A549 (cell line): ENCODE data around the gene SLC25A28. TPM values are rescaled to one million over a fixed set of nuclear protein-coding genes. Genes with fewer than 3 reads are reported as not detected.

Source experiments
- ATAC-seq, 2 experiments: fragments of 200-7000 bp in 1 of 2; fragments of >200 bp in 1 of 2; cut with Nextera tagmentation in 1 of 2; cut with Tn5 transposase in 1 of 2; 3 replicates each; pipeline versions ENCODE4 v1.8.0 to v1.9.1; 2018 to 2020; ENCODE audit warnings: mild to moderate bottlenecking in 1 of 2, moderate library complexity in 1 of 2
- CTCF ChIA-PET: fragments of 300-600 bp; sonication (Branson Sonifier 250); formaldehyde crosslinking; extraction: SDS; loops from one replicate; lab custom pipeline; 2021; ENCODE audit warnings: antibody characterized with exemption, inconsistent platforms; lab: Yijun Ruan, JAX
- POLR2A ChIA-PET: fragments of 350-600 bp; formaldehyde crosslinking; extraction: SDS; loops from one replicate; lab custom pipeline; 2021; ENCODE audit warnings: antibody characterized with exemption, inconsistent platforms; lab: Yijun Ruan, JAX
- DNase-seq, 2 experiments: peaks; one replicate each; pipeline versions ENCODE4 v3.0.0 to v3.0.0-alpha.2; 2011 to 2016; ENCODE audit warnings: low read depth in 1 of 2, low spot score in 1 of 2
- FAIRE-seq: peaks from 2 replicates; lab custom pipeline; 2011; peaks lifted over from hg19 to GRCh38; lab: Jason Lieb, UNC
- H3K27ac ChIP-seq, 2 experiments: fragments of >200 bp; sonication (Bioruptor Twin); formaldehyde crosslinking; 3 replicates each; pipeline ENCODE4 v1.5.1; 2016 to 2017
- H3K4me1 ChIP-seq: fragments of >200 bp; sonication (Bioruptor Twin); formaldehyde crosslinking; 3 replicates; pipeline ENCODE4 v1.6.1; 2016
- H3K4me2 ChIP-seq: fragments of >200 bp; sonication (Bioruptor Twin); formaldehyde crosslinking; 3 replicates; pipeline ENCODE4 v1.6.1; 2016
- H3K4me3 ChIP-seq: fragments of >200 bp; sonication (Bioruptor Twin); formaldehyde crosslinking; 3 replicates; pipeline ENCODE4 v1.5.1; 2016
- H3K9me3 ChIP-seq: fragments of >200 bp; sonication (Bioruptor Twin); formaldehyde crosslinking; 3 replicates; pipeline ENCODE4 v1.6.1; 2016
- CBX2 ChIP-seq: fragments of 200-600 bp; sonication (generic); IDR thresholded peaks from 2 replicates; pipeline ENCODE4 v1.6.1; 2016; ENCODE audit warnings: low read depth, mild to moderate bottlenecking, borderline replicate concordance
- CBX8 ChIP-seq: fragments of 200-600 bp; sonication (generic); IDR thresholded peaks from 2 replicates; pipeline ENCODE4 v1.6.1; 2016
- CHD4 ChIP-seq: fragments of 200-600 bp; sonication (generic); IDR thresholded peaks from 2 replicates; pipeline ENCODE4 v1.6.1; 2016; ENCODE audit warnings: antibody characterized with exemption, mild to moderate bottlenecking, borderline replicate concordance
- ESRRA ChIP-seq: fragments of 150-350 bp; IDR thresholded peaks from 2 replicates; pipeline ENCODE4 v1.6.1; 2014; ENCODE audit warnings: mild to moderate bottlenecking, low read length, borderline replicate concordance
- FOXS1 ChIP-seq: fragments of 250-450 bp; sonication (Bioruptor Pico); IDR thresholded peaks from 2 replicates; pipeline ENCODE4 v1.5.0; 2020; ENCODE audit warnings: mild to moderate bottlenecking, moderate library complexity
- GATA3 ChIP-seq: IDR thresholded peaks from 2 replicates; pipeline ENCODE4 v1.6.1; 2012; ENCODE audit warnings: borderline replicate concordance
- HOXB5 ChIP-seq: fragments of 250-450 bp; sonication (Bioruptor Pico); IDR thresholded peaks from 2 replicates; pipeline ENCODE4 v1.5.0; 2020; ENCODE audit warnings: mild to moderate bottlenecking, moderate library complexity
- NFE2L2 ChIP-seq: fragments of 150-350 bp; conservative IDR thresholded peaks from 2 replicates; pipeline ENCODE4 v1.6.1; 2014; ENCODE audit warnings: low read length
- TP53 ChIP-seq: fragments of 250-450 bp; sonication (Bioruptor Pico); IDR thresholded peaks from 2 replicates; pipeline ENCODE4 v1.5.0; 2021; ENCODE audit warnings: mild to moderate bottlenecking, moderate library complexity
- ZNF302 ChIP-seq: fragments of 250-450 bp; sonication (Bioruptor Pico); IDR thresholded peaks from 2 replicates; pipeline ENCODE4 v1.9.0; 2021; ENCODE audit warnings: inconsistent platforms, mild to moderate bottlenecking, moderate library complexity
- WGBS: methylation state at CpG from one replicate; pipeline ENCODE4 v1.1.6; 2017; ENCODE audit errors: missing lambda C conversion rate; 5-methylcytosine and 5-hydroxymethylcytosine counted together
- polyA plus RNA-seq, 4 experiments: library from polyadenylated mRNA; depleted of rRNA in 3 of 4; stranded (reverse); fragments of >200 nt; fragmentation: RNase III in 1 of 4; extraction: RNeasy Plus Mini Kit Qiagen cat#74134 plus additional on column Dnase treatment in 1 of 4; gene quantifications; 2 replicates in 3 of 4; 3 replicates in 1 of 4; pipeline ENCODE4 v1.2.3, GENCODE V29; 2011 to 2017
- TF ChIP-seq, protein P1 (sequence below): fragments of 250-450 bp; sonication (Bioruptor Pico); IDR thresholded peaks from 2 replicates; pipeline ENCODE4 v1.5.0; 2021; ENCODE audit warnings: mild to moderate bottlenecking, moderate library complexity, borderline replicate concordance
- TF ChIP-seq, protein P2 (sequence below): fragments of 450-650 bp; IDR thresholded peaks from 2 replicates; pipeline ENCODE4 v1.6.1; 2014; ENCODE audit warnings: antibody characterized with exemption
- TF ChIP-seq, protein P3 (sequence below): IDR thresholded peaks from 2 replicates; pipeline ENCODE4 v1.6.1; 2012; ENCODE audit warnings: low read depth, borderline replicate concordance
- TF ChIP-seq, protein P4 (sequence below): fragments of >200 bp; sonication (Bioruptor Twin); formaldehyde crosslinking; IDR thresholded peaks from 2 replicates; pipeline ENCODE4 v1.6.1; 2016
- TF ChIP-seq, protein P5 (sequence below): fragments of 150-350 bp; IDR thresholded peaks from 2 replicates; pipeline ENCODE4 v1.6.1; 2014; ENCODE audit warnings: low read depth, mild to moderate bottlenecking, low read length
- TF ChIP-seq, protein P6 (sequence below): fragments of 200-600 bp; sonication (generic); IDR thresholded peaks from 2 replicates; pipeline ENCODE4 v1.6.1; 2016; ENCODE audit warnings: antibody characterized with exemption, mild to moderate bottlenecking, moderate library complexity
- TF ChIP-seq, protein P7 (sequence below): IDR thresholded peaks from 2 replicates; pipeline ENCODE4 v1.6.1; 2012
- TF ChIP-seq, protein P8 (sequence below): fragments of >200 bp; sonication (Bioruptor Twin); formaldehyde crosslinking; IDR thresholded peaks from 3 replicates; pipeline ENCODE4 v1.5.1; 2016
- TF ChIP-seq, protein P9 (sequence below): fragments of >200 bp; sonication (Bioruptor Twin); formaldehyde crosslinking; IDR thresholded peaks from 3 replicates; pipeline ENCODE4 v1.6.1; 2016

Gene SLC25A28
- polyA plus RNA-seq, 2 of the 4 experiments (the other 2 are of a cell fraction): 21.4 to 24.1 TPM

DNA sequence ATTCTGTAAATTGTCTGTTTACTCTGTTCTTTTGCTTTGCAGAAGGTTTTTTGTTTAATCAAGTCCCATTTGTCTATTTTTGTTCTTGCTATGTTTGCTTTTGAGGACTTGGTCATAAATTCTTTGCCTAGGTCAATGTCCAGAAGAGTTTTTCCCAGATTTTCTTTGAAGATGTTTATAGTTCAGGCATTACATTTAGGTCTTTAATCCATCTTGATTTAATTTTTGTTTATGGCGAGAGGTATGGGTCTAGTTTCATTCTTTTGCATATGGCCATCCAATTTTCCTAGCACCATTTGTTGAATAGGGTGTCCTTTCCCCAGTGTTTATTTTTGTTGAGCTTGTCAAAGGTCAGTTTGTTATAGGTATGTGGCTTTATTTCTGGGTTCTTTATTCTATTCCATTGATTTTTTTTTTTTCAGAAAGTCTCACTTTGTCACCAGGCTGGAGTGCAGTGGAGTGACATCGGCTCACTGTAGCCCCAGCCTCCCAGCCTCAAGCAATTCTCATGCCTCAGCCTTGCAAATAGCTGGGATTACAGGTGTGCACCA is 27.4 kb upstream of the SLC25A28 start:
- ATAC-seq (no peak), FAIRE-seq (no peak), DNase-seq (no peak)
- no peak overlapping the region for H3K4me2 ChIP-seq
- H3K9me3 ChIP-seq: 0 out of 3 replicates have a peak, but pooled peaks cover 9% of the 10 kb centered on the region
- no peak overlapping the region for H3K27ac ChIP-seq
- no peaks in the 10 kb centered on the region for H3K4me1 ChIP-seq
- TF ChIP-seq CBX8: no peak
- TF ChIP-seq, protein P1, sequence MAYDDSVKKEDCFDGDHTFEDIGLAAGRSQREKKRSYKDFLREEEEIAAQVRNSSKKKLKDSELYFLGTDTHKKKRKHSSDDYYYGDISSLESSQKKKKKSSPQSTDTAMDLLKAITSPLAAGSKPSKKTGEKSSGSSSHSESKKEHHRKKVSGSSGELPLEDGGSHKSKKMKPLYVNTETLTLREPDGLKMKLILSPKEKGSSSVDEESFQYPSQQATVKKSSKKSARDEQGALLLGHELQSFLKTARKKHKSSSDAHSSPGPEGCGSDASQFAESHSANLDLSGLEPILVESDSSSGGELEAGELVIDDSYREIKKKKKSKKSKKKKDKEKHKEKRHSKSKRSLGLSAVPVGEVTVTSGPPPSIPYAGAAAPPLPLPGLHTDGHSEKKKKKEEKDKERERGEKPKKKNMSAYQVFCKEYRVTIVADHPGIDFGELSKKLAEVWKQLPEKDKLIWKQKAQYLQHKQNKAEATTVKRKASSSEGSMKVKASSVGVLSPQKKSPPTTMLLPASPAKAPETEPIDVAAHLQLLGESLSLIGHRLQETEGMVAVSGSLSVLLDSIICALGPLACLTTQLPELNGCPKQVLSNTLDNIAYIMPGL (CRISPR knock-in tag): no peak
- TF ChIP-seq ZNF302 (CRISPR knock-in tag): no peak
- TF ChIP-seq, protein P2, sequence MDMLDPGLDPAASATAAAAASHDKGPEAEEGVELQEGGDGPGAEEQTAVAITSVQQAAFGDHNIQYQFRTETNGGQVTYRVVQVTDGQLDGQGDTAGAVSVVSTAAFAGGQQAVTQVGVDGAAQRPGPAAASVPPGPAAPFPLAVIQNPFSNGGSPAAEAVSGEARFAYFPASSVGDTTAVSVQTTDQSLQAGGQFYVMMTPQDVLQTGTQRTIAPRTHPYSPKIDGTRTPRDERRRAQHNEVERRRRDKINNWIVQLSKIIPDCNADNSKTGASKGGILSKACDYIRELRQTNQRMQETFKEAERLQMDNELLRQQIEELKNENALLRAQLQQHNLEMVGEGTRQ: no peak
- TF ChIP-seq, protein P3, sequence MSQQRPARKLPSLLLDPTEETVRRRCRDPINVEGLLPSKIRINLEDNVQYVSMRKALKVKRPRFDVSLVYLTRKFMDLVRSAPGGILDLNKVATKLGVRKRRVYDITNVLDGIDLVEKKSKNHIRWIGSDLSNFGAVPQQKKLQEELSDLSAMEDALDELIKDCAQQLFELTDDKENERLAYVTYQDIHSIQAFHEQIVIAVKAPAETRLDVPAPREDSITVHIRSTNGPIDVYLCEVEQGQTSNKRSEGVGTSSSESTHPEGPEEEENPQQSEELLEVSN: no peak
- TF ChIP-seq GATA3: no peak
- TF ChIP-seq, protein P4, sequence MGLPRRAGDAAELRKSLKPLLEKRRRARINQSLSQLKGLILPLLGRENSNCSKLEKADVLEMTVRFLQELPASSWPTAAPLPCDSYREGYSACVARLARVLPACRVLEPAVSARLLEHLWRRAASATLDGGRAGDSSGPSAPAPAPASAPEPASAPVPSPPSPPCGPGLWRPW: no peak
- no peak for TF ChIP-seq NFE2L2
- TF ChIP-seq CBX2: no peak
- TF ChIP-seq HOXB5: no peak
- TF ChIP-seq, protein P5, sequence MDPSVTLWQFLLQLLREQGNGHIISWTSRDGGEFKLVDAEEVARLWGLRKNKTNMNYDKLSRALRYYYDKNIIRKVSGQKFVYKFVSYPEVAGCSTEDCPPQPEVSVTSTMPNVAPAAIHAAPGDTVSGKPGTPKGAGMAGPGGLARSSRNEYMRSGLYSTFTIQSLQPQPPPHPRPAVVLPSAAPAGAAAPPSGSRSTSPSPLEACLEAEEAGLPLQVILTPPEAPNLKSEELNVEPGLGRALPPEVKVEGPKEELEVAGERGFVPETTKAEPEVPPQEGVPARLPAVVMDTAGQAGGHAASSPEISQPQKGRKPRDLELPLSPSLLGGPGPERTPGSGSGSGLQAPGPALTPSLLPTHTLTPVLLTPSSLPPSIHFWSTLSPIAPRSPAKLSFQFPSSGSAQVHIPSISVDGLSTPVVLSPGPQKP: no peak
- TF ChIP-seq, protein P6, sequence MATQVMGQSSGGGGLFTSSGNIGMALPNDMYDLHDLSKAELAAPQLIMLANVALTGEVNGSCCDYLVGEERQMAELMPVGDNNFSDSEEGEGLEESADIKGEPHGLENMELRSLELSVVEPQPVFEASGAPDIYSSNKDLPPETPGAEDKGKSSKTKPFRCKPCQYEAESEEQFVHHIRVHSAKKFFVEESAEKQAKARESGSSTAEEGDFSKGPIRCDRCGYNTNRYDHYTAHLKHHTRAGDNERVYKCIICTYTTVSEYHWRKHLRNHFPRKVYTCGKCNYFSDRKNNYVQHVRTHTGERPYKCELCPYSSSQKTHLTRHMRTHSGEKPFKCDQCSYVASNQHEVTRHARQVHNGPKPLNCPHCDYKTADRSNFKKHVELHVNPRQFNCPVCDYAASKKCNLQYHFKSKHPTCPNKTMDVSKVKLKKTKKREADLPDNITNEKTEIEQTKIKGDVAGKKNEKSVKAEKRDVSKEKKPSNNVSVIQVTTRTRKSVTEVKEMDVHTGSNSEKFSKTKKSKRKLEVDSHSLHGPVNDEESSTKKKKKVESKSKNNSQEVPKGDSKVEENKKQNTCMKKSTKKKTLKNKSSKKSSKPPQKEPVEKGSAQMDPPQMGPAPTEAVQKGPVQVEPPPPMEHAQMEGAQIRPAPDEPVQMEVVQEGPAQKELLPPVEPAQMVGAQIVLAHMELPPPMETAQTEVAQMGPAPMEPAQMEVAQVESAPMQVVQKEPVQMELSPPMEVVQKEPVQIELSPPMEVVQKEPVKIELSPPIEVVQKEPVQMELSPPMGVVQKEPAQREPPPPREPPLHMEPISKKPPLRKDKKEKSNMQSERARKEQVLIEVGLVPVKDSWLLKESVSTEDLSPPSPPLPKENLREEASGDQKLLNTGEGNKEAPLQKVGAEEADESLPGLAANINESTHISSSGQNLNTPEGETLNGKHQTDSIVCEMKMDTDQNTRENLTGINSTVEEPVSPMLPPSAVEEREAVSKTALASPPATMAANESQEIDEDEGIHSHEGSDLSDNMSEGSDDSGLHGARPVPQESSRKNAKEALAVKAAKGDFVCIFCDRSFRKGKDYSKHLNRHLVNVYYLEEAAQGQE: no peak
- TF ChIP-seq, protein P7, sequence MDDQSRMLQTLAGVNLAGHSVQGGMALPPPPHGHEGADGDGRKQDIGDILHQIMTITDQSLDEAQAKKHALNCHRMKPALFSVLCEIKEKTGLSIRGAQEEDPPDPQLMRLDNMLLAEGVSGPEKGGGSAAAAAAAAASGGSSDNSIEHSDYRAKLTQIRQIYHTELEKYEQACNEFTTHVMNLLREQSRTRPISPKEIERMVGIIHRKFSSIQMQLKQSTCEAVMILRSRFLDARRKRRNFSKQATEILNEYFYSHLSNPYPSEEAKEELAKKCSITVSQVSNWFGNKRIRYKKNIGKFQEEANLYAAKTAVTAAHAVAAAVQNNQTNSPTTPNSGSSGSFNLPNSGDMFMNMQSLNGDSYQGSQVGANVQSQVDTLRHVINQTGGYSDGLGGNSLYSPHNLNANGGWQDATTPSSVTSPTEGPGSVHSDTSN: no peak
- TF ChIP-seq, protein P8, sequence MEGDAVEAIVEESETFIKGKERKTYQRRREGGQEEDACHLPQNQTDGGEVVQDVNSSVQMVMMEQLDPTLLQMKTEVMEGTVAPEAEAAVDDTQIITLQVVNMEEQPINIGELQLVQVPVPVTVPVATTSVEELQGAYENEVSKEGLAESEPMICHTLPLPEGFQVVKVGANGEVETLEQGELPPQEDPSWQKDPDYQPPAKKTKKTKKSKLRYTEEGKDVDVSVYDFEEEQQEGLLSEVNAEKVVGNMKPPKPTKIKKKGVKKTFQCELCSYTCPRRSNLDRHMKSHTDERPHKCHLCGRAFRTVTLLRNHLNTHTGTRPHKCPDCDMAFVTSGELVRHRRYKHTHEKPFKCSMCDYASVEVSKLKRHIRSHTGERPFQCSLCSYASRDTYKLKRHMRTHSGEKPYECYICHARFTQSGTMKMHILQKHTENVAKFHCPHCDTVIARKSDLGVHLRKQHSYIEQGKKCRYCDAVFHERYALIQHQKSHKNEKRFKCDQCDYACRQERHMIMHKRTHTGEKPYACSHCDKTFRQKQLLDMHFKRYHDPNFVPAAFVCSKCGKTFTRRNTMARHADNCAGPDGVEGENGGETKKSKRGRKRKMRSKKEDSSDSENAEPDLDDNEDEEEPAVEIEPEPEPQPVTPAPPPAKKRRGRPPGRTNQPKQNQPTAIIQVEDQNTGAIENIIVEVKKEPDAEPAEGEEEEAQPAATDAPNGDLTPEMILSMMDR: no peak
- TF ChIP-seq FOXS1 (CRISPR knock-in tag): no peak
- TF ChIP-seq ESRRA: no peak
- no peak for TF ChIP-seq TP53
- TF ChIP-seq, protein P9, sequence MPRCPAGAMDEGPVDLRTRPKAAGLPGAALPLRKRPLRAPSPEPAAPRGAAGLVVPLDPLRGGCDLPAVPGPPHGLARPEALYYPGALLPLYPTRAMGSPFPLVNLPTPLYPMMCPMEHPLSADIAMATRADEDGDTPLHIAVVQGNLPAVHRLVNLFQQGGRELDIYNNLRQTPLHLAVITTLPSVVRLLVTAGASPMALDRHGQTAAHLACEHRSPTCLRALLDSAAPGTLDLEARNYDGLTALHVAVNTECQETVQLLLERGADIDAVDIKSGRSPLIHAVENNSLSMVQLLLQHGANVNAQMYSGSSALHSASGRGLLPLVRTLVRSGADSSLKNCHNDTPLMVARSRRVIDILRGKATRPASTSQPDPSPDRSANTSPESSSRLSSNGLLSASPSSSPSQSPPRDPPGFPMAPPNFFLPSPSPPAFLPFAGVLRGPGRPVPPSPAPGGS: no peak
- TF ChIP-seq CHD4: no peak
- ChIA-PET CTCF (interaction anchor here (0.6 to 1.0 kb wide), 2 partner anchors 12 to 32 kb away, joined by 3 to 4 read pairs; no protein-coding TSS in a partner anchor), POLR2A (no interaction called here)
- WGBS: 35% methylated on average over 2 of the region's 2 CpGs
- H3K4me3 ChIP-seq: no peak overlapping the region
